Epidermal melanocyte (primary cell): Measurements from ENCODE around the gene ANKS1A.

Experiments used
- DNase-seq: peaks from one replicate; pipeline ENCODE4 v3.0.0; 2011; ENCODE audit warnings: low spot score; ENCODE audit not compliant: insufficient read length

ANKS1A gene

GRCh38 chr6:35067234-35067633 lies 178.2 kb downstream of the ANKS1A start:
- no peak for DNase-seq

GRCh38 chr6:35068206-35068605 lies 179.2 kb downstream of the ANKS1A start:
- DNase-seq = no peak

GRCh38 chr6:35068644-35069043 lies 179.6 kb downstream of the ANKS1A start:
- DNase-seq = no peak

- DNase-seq = no peak
Observed at GRCh38 chr6:35069262-35069661, 180.2 kb downstream of the ANKS1A start.

GRCh38 chr6:35070111-35070510 lies 181.1 kb downstream of the ANKS1A start:
- DNase-seq = no peak

- no peak for DNase-seq
Observed at GRCh38 chr6:35071347-35071994, 182.4 kb downstream of the ANKS1A start.

- no peak for DNase-seq
Observed at GRCh38 chr6:35072051-35072697, 183.1 kb downstream of the ANKS1A start.

GRCh38 chr6:35072698-35073055 lies 183.6 kb downstream of the ANKS1A start:
- no peak for DNase-seq

- DNase-seq = no peak
Observed at GRCh38 chr6:35073211-35073610, 184.2 kb downstream of the ANKS1A start.

- no peak for DNase-seq
Observed at GRCh38 chr6:35073766-35074471, 184.9 kb downstream of the ANKS1A start.

- DNase-seq = no peak
Observed at GRCh38 chr6:35076997-35077712, 188.1 kb downstream of the ANKS1A start.

- DNase-seq = no peak
Observed at GRCh38 chr6:35077713-35078105, 188.7 kb downstream of the ANKS1A start.

GRCh38 chr6:35078226-35078850 lies 189.3 kb downstream of the ANKS1A start:
- no peak for DNase-seq

- no peak for DNase-seq
Observed at GRCh38 chr6:35078896-35079295, 189.8 kb downstream of the ANKS1A start.

- DNase-seq = no peak
Observed at GRCh38 chr6:35079311-35080000, 190.4 kb downstream of the ANKS1A start.

- no peak for DNase-seq
Observed at GRCh38 chr6:35080016-35080680, 191.1 kb downstream of the ANKS1A start.

- DNase-seq = no peak
Observed at GRCh38 chr6:35080821-35081425, 191.9 kb downstream of the ANKS1A start.

GRCh38 chr6:35081426-35081851 lies 192.4 kb downstream of the ANKS1A start:
- DNase-seq = no peak

- DNase-seq = no peak
Observed at GRCh38 chr6:35082046-35082732, 193.1 kb downstream of the ANKS1A start.
